K562 (cell line): ENCODE results near the gene IZUMO4. TPM values are rescaled to one million over a fixed set of nuclear protein-coding genes. Genes with fewer than 3 reads are reported as not detected.
A peak's percentile ranks its signal among the peaks of the same experiment; 100 is the strongest.

ENCODE experiments used
- ARID2 ChIP-seq: fragments of 450-650 bp; IDR thresholded peaks from 2 replicates; pipeline ENCODE4 v1.6.1; 2017; ENCODE audit warnings: antibody characterized with exemption, mild to moderate bottlenecking
- ARID4B ChIP-seq: sonication (generic); formaldehyde crosslinking; IDR thresholded peaks from 2 replicates; pipeline ENCODE4 v1.8.0; 2022; ENCODE audit warnings: mild to moderate bottlenecking, missing genetic modification reagents
- CBX8 ChIP-seq: fragments of 200-600 bp; sonication (generic); IDR thresholded peaks from 2 replicates; pipeline ENCODE4 v1.6.1; 2012; ENCODE audit warnings: borderline replicate concordance, mixed run types, low read depth, mild to moderate bottlenecking, moderate library complexity, mixed read lengths, low read length, control low read depth, inconsistent platforms; ENCODE audit not compliant: poor library complexity, severe bottlenecking; ENCODE audit errors: extremely low read depth
- CREM ChIP-seq: IDR thresholded peaks from 2 replicates; pipeline ENCODE4 v1.6.1; 2014; ENCODE audit warnings: antibody characterized with exemption, low read depth
- KAT2B ChIP-seq: IDR thresholded peaks from one replicate; pipeline ENCODE4 v1.6.1; 2012; ENCODE audit warnings: low read depth, mild to moderate bottlenecking, control low read depth, inconsistent platforms, low read length, moderate library complexity
- KDM4B ChIP-seq, 2 experiments: fragments of 450-650 bp in 1 of 2; sonication (generic) in 1 of 2; IDR thresholded peaks; 2 replicates each; pipeline ENCODE4 v1.6.1; 2016 to 2017; ENCODE audit warnings: borderline replicate concordance in 2 of 2, antibody characterized with exemption in 1 of 2, low read depth in 1 of 2, mild to moderate bottlenecking in 1 of 2
- NFIX ChIP-seq: fragments of 250-450 bp; sonication (Bioruptor Pico); IDR thresholded peaks from 2 replicates; pipeline ENCODE4 v1.4.0; 2020; ENCODE audit warnings: low read depth, mild to moderate bottlenecking, moderate library complexity
- PHB ChIP-seq: fragments of 250-450 bp; sonication (Bioruptor Pico); IDR thresholded peaks from 2 replicates; pipeline ENCODE4 v1.5.0; 2021
- PRMT5 ChIP-seq: sonication (generic); formaldehyde crosslinking; IDR thresholded peaks from 2 replicates; pipeline ENCODE4 v1.5.0; 2020; ENCODE audit warnings: missing genetic modification reagents
- SPI1 ChIP-seq: IDR thresholded peaks from 2 replicates; pipeline ENCODE4 v1.6.1; 2011; ENCODE audit warnings: low read depth, low read length, control low read depth, borderline replicate concordance
- TAF7 ChIP-seq: fragments of 450-650 bp; IDR thresholded peaks from 2 replicates; pipeline ENCODE4 v1.6.1; 2016; ENCODE audit warnings: missing genetic modification characterization, missing compliant biosample characterization
- TARDBP ChIP-seq: fragments of 450-650 bp; IDR thresholded peaks from 2 replicates; pipeline ENCODE4 v1.6.1; 2016
- TBP ChIP-seq: optimal IDR thresholded peaks from 2 replicates; pipeline ENCODE3; 2011; ENCODE audit warnings: low read depth, low read length, improper control_type of control experiment
- TCF3 ChIP-seq: sonication (generic); formaldehyde crosslinking; IDR thresholded peaks from 2 replicates; pipeline ENCODE4 v1.4.0; 2020; ENCODE audit warnings: mild to moderate bottlenecking, missing genetic modification reagents
- ZNF217 ChIP-seq: sonication (generic); formaldehyde crosslinking; IDR thresholded peaks from 2 replicates; pipeline ENCODE4 v1.8.0; 2022; ENCODE audit warnings: mild to moderate bottlenecking, missing genetic modification reagents
- polyA plus RNA-seq, 8 experiments: library from polyadenylated mRNA; depleted of rRNA in 4 of 8; stranded (reverse) in 5 of 8; unstranded in 3 of 8; fragments of >200 nt; fragmentation: Nextera tagmentation in 2 of 8; fragmentation: Illumina TruSeq in 1 of 8; extraction: Ambion mirVana in 2 of 8; extraction: Trizol in 1 of 8; gene quantifications; 2 replicates each; pipeline versions ENCODE4 v1.2.1 to v1.2.3, GENCODE V29; 2011 to 2014; ENCODE audit warnings: inconsistent platforms in 1 of 8, missing spikeins in 1 of 8
- total RNA-seq, 7 experiments: library from RNA; depleted of rRNA in 6 of 7; stranded (reverse); fragments of >200 nt in 6 of 7; fragmentation: Illumina TruSeq in 2 of 7; extraction: Trizol in 2 of 7; gene quantifications; 2 replicates each; pipeline versions ENCODE4 v1.2.1 to v1.2.3, GENCODE V29; 2011 to 2021; ENCODE audit warnings: low replicate concordance in 1 of 7
- TF ChIP-seq, protein P1 (sequence below): fragments of 450-650 bp; conservative IDR thresholded peaks from 2 replicates; pipeline ENCODE4 v1.6.1; 2016; ENCODE audit warnings: missing genetic modification characterization, low read depth, mild to moderate bottlenecking, missing compliant biosample characterization, moderate library complexity
- TF ChIP-seq, protein P2 (sequence below): fragments of 250-450 bp; sonication (Bioruptor Pico); IDR thresholded peaks from 2 replicates; pipeline ENCODE4 v1.9.0; 2021; ENCODE audit warnings: mild to moderate bottlenecking, inconsistent platforms
- TF ChIP-seq, protein P3 (sequence below): fragments of 450-650 bp; IDR thresholded peaks from 2 replicates; pipeline ENCODE4 v1.6.1; 2014; ENCODE audit warnings: low read depth, mild to moderate bottlenecking, moderate library complexity, borderline replicate concordance

Gene IZUMO4
- total and polyA plus RNA-seq, 9 of the 15 experiments (the other 6 are each of a cell fraction or from before 2014, with no cell fraction given), result 0.07 to 3.9 (median 1.2) TPM

DNA sequence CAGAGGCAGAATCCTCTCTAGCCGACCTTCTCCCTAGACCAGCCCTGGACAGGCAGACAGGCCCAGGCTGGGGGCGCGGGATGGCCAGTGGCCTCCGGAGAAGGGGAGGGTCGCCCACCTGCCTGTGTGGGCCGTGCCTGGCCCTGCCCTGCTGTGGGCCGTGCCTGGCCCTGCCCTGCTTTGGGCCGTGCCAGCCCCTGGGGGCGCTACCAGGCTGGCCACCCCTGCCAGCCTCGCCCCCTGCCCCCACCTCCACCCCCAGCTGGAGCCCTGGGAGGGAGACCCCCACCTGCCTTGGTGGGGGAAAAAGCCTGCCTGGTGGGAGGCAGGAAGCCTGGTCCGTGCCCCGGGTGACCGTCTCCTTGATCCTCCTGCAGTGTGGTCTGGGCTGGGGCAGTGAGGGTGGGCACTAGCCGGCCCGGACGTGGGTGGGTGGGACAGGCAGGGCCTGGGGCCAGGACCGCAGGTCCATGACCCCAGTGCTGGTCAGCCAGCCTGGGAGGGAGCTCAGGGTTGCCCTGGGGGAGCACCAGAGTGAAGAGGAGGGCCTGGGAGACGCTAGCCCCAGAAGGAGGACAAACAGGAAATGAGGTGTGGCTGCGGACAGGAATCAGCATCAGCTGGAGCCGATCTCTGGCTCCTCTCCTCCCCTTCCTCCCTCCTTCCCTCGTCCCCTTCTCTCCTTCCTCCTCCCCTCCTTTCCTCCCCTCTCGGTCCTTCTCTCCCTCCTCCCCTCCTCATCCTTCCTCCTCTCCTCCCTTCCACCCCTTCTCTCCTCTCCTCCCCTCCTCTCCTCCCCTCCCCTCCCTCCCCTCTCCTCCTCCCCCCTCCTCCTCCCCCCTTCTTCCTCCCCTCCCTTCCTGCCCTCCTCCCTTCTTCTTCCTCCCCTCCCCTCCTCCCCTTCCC is 40.5 kb upstream of the IZUMO4 start (continued):
- TF ChIP-seq KAT2B (no peak), PHB (no peak), TARDBP (no peak), NFIX (CRISPR knock-in tag) (no peak), PRMT5 (CRISPR knock-in tag) (no peak), CREM (peak; percentile 83), TAF7 (tag) (no peak), TCF3 (no peak), SPI1 (peak; percentile 72; the same call in 1 of the 2 replicates), TBP (peak; percentile 66), ARID4B (no peak; the same call in 1 of the 2 replicates), KDM4B (IDR thresholded peaks at IDR 0.05; ENCODE audit: borderline replicate concordance in 2 of 2, low read depth in 1 of 2) (peak in 1 of 2 experiments; percentile 90; a peak in 2 of 4 replicates), ZNF217 (CRISPR knock-in tag) (no peak), CBX8 (no peak), ARID2 (no peak)
- TF ChIP-seq, protein P1, sequence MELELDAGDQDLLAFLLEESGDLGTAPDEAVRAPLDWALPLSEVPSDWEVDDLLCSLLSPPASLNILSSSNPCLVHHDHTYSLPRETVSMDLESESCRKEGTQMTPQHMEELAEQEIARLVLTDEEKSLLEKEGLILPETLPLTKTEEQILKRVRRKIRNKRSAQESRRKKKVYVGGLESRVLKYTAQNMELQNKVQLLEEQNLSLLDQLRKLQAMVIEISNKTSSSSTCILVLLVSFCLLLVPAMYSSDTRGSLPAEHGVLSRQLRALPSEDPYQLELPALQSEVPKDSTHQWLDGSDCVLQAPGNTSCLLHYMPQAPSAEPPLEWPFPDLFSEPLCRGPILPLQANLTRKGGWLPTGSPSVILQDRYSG (tag), result no peak
- TF ChIP-seq, protein P2, sequence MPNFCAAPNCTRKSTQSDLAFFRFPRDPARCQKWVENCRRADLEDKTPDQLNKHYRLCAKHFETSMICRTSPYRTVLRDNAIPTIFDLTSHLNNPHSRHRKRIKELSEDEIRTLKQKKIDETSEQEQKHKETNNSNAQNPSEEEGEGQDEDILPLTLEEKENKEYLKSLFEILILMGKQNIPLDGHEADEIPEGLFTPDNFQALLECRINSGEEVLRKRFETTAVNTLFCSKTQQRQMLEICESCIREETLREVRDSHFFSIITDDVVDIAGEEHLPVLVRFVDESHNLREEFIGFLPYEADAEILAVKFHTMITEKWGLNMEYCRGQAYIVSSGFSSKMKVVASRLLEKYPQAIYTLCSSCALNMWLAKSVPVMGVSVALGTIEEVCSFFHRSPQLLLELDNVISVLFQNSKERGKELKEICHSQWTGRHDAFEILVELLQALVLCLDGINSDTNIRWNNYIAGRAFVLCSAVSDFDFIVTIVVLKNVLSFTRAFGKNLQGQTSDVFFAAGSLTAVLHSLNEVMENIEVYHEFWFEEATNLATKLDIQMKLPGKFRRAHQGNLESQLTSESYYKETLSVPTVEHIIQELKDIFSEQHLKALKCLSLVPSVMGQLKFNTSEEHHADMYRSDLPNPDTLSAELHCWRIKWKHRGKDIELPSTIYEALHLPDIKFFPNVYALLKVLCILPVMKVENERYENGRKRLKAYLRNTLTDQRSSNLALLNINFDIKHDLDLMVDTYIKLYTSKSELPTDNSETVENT (CRISPR knock-in tag), result peak; percentile 52; the same call in 1 of the 2 replicates
- TF ChIP-seq, protein P3, sequence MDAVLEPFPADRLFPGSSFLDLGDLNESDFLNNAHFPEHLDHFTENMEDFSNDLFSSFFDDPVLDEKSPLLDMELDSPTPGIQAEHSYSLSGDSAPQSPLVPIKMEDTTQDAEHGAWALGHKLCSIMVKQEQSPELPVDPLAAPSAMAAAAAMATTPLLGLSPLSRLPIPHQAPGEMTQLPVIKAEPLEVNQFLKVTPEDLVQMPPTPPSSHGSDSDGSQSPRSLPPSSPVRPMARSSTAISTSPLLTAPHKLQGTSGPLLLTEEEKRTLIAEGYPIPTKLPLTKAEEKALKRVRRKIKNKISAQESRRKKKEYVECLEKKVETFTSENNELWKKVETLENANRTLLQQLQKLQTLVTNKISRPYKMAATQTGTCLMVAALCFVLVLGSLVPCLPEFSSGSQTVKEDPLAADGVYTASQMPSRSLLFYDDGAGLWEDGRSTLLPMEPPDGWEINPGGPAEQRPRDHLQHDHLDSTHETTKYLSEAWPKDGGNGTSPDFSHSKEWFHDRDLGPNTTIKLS, result 0 out of 2 replicates have a peak, but pooled peaks have one; percentile 19
